ENCODE measurements around the gene NBPF3.
"Not testable (repeated sequence)": the region's sequence is repeated elsewhere in the genome, so short reads cannot be mapped to it uniquely, and the experiment has no call there.

The NBPF3 gene

DNA sequence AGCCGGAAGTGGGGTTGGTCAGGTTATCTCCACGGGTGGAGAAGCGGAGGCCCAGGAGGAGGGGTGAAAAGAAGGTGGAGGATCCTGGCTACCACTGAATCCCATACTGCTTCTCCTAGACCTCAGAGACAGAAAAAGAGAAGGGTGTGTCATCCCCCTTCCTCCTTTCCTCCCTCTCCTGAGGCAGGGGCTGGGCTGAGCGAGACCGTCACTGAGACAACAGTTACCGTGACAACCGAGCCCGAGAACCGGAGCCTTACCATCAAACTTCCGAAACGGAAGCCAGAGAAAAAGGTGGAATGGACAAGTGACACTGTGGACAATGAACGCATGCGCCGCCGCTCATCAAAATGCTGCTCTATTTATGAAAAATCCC, 42.1 kb upstream of the NBPF3 start:
- no peaks in the 10 kb centered on the region for H3K9me3 ChIP-seq (ENCODE audit: control insufficient read depth, low read length)
- H3K79me2 ChIP-seq, result no peaks in the 10 kb centered on the region
- no peak overlapping the region for H3K27ac ChIP-seq
- H3K4me1 ChIP-seq, result no peaks in the 10 kb centered on the region
- H3K9ac ChIP-seq, result no peak overlapping the region
- H3K27me3 ChIP-seq (ENCODE audit: control insufficient read depth, insufficient read depth, low read length), result no peaks in the 10 kb centered on the region
- H3K4me2 ChIP-seq (ENCODE audit: low read length), result no peak overlapping the region
- TF ChIP-seq CTCF (IDR thresholded peaks at IDR 0.05), result no peak
- H3K4me3 ChIP-seq (ENCODE audit: low read depth, low read length), result no peak overlapping the region
- H3K36me3 ChIP-seq (ENCODE audit: control insufficient read depth, insufficient read depth, low read length), result no peaks in the 10 kb centered on the region
- no peak overlapping the region for H2AFZ ChIP-seq

DNA sequence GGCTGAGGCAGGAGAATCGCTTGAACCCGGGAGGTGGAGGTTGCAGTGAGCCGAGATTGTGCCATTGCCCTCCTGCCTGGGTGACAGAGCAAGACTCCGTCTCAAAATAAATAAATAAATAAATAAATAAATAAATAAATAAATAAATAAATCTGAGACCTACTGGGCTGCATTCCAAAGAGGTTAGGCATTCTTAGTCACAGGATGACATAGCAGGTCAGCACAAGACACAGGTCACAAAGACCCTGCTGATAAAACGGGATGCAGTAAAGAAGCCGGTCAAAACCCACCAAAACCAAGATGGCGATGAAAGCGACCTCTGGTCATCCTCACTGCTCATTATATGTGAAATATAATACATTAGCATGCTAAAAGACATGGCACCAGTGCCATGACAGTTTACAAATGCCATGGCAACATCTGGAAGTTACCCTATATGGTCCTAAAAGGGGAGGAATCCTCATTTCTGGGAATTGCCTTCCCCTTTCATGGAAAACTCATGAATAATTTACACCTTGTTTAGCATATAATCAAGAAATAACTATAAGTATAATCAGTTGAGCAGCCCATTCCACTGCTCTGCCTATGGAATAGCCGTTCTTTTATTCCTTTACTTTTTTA, 38.1 kb upstream of the NBPF3 start:
- not testable (repeated sequence) for H3K27ac ChIP-seq

DNA sequence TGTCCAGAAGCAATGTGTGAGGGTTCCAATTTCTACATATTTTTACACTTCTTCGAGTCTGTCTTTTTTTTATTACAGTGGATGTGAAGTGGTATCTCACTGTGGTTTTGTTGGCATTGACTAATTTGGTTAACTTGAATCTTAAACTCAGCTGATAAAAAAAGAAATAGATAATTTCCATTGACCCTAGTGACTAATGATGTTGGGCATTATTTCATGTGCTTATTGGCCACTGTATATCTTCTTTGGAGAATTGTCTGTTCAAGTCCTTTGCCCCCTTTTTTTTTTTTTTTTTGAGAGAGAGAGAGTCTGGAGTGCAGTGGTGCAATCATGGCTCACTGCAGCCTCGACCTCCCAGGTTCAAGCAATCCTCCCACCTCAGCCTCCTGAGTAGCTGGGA, 33.3 kb upstream of the NBPF3 start:
- TF ChIP-seq CTCF (IDR thresholded peaks at IDR 0.05), result no peak
- H3K27ac ChIP-seq, result no peak overlapping the region
- H3K4me1 ChIP-seq, result no peaks in the 10 kb centered on the region
- no peak overlapping the region for H3K4me2 ChIP-seq (ENCODE audit: low read length)
- no peak overlapping the region for H2AFZ ChIP-seq
- no peaks in the 10 kb centered on the region for H3K79me2 ChIP-seq
- no peak overlapping the region for H3K9ac ChIP-seq
- no peak overlapping the region for H3K4me3 ChIP-seq (ENCODE audit: low read depth, low read length)
- no peaks in the 10 kb centered on the region for H3K27me3 ChIP-seq (ENCODE audit: control insufficient read depth, insufficient read depth, low read length)
- no peaks in the 10 kb centered on the region for H3K36me3 ChIP-seq (ENCODE audit: control insufficient read depth, insufficient read depth, low read length)
- H3K9me3 ChIP-seq (ENCODE audit: control insufficient read depth, low read length), result no peaks in the 10 kb centered on the region

More for the DNA sequence above, 38.1 kb upstream of the NBPF3 start:
- H3K27me3 ChIP-seq (ENCODE audit: control insufficient read depth, insufficient read depth, low read length); H3K79me2 ChIP-seq; H3K4me3 ChIP-seq (ENCODE audit: low read depth, low read length); H2AFZ ChIP-seq; H3K9ac ChIP-seq; H3K4me2 ChIP-seq (ENCODE audit: low read length); H3K9me3 ChIP-seq (ENCODE audit: control insufficient read depth, low read length); H3K4me1 ChIP-seq; H3K36me3 ChIP-seq (ENCODE audit: control insufficient read depth, insufficient read depth, low read length): not testable (repeated sequence)

DNA sequence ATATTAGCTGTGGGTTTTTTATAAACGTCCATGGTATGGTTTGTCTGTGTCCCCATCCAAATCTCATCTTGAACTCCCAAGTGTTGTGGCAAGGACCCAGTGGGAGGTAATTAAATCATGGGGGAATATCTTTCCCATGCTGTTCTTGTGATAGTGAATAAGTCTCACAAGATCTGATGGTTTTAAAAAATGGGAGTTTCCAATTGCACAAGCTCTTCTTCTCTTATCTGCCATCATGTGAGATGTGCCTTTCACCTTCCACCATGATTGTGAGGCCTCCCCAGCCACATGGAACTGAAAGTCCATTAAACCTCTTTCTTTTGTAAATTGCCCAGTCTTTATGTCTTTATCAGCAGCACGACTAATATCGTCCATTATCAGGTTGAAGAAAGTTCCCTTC, 30.0 kb upstream of the NBPF3 start:
- H3K27ac ChIP-seq; H3K4me3 ChIP-seq (ENCODE audit: low read depth, low read length); H3K27me3 ChIP-seq (ENCODE audit: control insufficient read depth, insufficient read depth, low read length); H3K9me3 ChIP-seq (ENCODE audit: control insufficient read depth, low read length); H3K4me1 ChIP-seq; H3K36me3 ChIP-seq (ENCODE audit: control insufficient read depth, insufficient read depth, low read length); H2AFZ ChIP-seq; H3K9ac ChIP-seq; H3K79me2 ChIP-seq; H3K4me2 ChIP-seq (ENCODE audit: low read length): not testable (repeated sequence)

GRCh38 chr1:21414015-21414414, 25.9 kb upstream of the NBPF3 start:
- no peak overlapping the region for H2AFZ ChIP-seq

GRCh38 chr1:21420378-21420777, 19.6 kb upstream of the NBPF3 start:
- H3K27me3 ChIP-seq (ENCODE audit: control insufficient read depth, insufficient read depth, low read length); H3K4me3 ChIP-seq (ENCODE audit: low read depth, low read length); H2AFZ ChIP-seq; H3K9me3 ChIP-seq (ENCODE audit: control insufficient read depth, low read length); H3K4me1 ChIP-seq; H3K4me2 ChIP-seq (ENCODE audit: low read length); H3K27ac ChIP-seq; H3K9ac ChIP-seq; H3K36me3 ChIP-seq (ENCODE audit: control insufficient read depth, insufficient read depth, low read length); H3K79me2 ChIP-seq: not testable (repeated sequence)

More at GRCh38 chr1:21414015-21414414, 25.9 kb upstream of the NBPF3 start:
- Histone ChIP-seq H3K36me3 (ENCODE audit: control insufficient read depth, insufficient read depth, low read length) (no peaks in the 10 kb centered on the region), H3K4me1 (no peaks in the 10 kb centered on the region), H3K9ac (no peak overlapping the region), H3K79me2 (no peaks in the 10 kb centered on the region), H3K27me3 (ENCODE audit: control insufficient read depth, insufficient read depth, low read length) (no peaks in the 10 kb centered on the region), H3K4me3 (ENCODE audit: low read depth, low read length) (no peak overlapping the region), H3K9me3 (ENCODE audit: control insufficient read depth, low read length) (no peaks in the 10 kb centered on the region), H3K27ac (no peak overlapping the region), H3K4me2 (ENCODE audit: low read length) (no peak overlapping the region)
- TF ChIP-seq CTCF (IDR thresholded peaks at IDR 0.05), result no peak

GRCh38 chr1:21421307-21421706, 18.6 kb upstream of the NBPF3 start:
- not testable (repeated sequence) for H2AFZ ChIP-seq; H3K9me3 ChIP-seq (ENCODE audit: control insufficient read depth, low read length); H3K4me1 ChIP-seq; H3K27me3 ChIP-seq (ENCODE audit: control insufficient read depth, insufficient read depth, low read length); H3K4me3 ChIP-seq (ENCODE audit: low read depth, low read length); H3K9ac ChIP-seq; H3K4me2 ChIP-seq (ENCODE audit: low read length); H3K36me3 ChIP-seq (ENCODE audit: control insufficient read depth, insufficient read depth, low read length); H3K27ac ChIP-seq; H3K79me2 ChIP-seq

GRCh38 chr1:21427798-21428480, 12.0 kb upstream of the NBPF3 start:
- H3K4me2 ChIP-seq (ENCODE audit: low read length); H2AFZ ChIP-seq; H3K4me1 ChIP-seq; H3K9ac ChIP-seq; H3K79me2 ChIP-seq; H3K27me3 ChIP-seq (ENCODE audit: control insufficient read depth, insufficient read depth, low read length); H3K9me3 ChIP-seq (ENCODE audit: control insufficient read depth, low read length); H3K36me3 ChIP-seq (ENCODE audit: control insufficient read depth, insufficient read depth, low read length); H3K27ac ChIP-seq; H3K4me3 ChIP-seq (ENCODE audit: low read depth, low read length): not testable (repeated sequence)
